BLaER1 treated with 17β-estradiol and CSF1 and Interleukin-3, amounts not matched to agents 10 nM and 100 nM (cell line): ENCODE results near the gene OR2C3.

ENCODE experiments used
- H3K27ac ChIP-seq, 11 experiments: shearing (Covaris generic); formaldehyde crosslinking; 2 replicates each; pipeline ENCODE4 v1.8.1; 2022
- H3K27me3 ChIP-seq, 11 experiments: shearing (Covaris generic); formaldehyde crosslinking; 2 replicates each; pipeline ENCODE4 v1.8.1; 2022
- H3K36me3 ChIP-seq, 11 experiments: shearing (Covaris generic); formaldehyde crosslinking; 2 replicates each; pipeline ENCODE4 v1.8.1; 2022
- H3K4me1 ChIP-seq, 10 experiments: shearing (Covaris generic); formaldehyde crosslinking; 2 replicates each; pipeline ENCODE4 v1.8.1; 2022
- H3K4me2 ChIP-seq, 11 experiments: shearing (Covaris generic); formaldehyde crosslinking; 2 replicates each; pipeline ENCODE4 v1.8.1; 2022
- H3K4me3 ChIP-seq, 10 experiments: shearing (Covaris generic); formaldehyde crosslinking; 2 replicates each; pipeline ENCODE4 v1.8.1; 2022
- H3K9ac ChIP-seq, 11 experiments: shearing (Covaris generic); formaldehyde crosslinking; 2 replicates each; pipeline ENCODE4 v1.8.1; 2022
- H3K9me3 ChIP-seq, 11 experiments: shearing (Covaris generic); formaldehyde crosslinking; replicated peaks in 1 of 11; 2 replicates each; pipeline ENCODE4 v1.8.1; 2022
- H4K20me1 ChIP-seq, 11 experiments: shearing (Covaris generic); formaldehyde crosslinking; 2 replicates each; pipeline ENCODE4 v1.8.1; 2022
- Cebpa-rat ChIP-seq, 11 experiments: shearing (Covaris generic); IDR thresholded peaks; 2 replicates each; pipeline ENCODE4 v1.8.1; 2022

The OR2C3 gene

DNA sequence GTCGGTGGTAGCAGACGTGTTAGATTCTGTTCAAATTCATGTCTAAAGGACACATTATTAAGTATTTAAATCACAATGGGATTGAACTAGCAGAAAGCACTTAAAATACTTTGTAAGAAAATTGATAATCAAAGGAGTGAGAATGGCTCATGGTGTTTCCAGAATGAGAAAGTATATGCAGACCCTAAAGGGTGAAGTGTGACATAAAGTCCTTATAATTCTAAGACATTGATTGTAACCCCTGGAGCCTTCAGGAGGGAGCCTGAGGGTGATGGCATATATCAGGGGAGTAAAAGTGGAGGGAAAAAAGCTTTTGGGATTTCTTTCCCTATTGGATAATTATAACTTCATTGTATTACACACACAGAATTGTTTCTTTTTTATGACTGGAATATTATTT lies at the start of gene OR2C3:
TSS of gene OR2C3 (minus strand) at position 101 of the 400 bp plus-strand sequence. CDS start 3,929 bp downstream, outside the sequence.
- Histone ChIP-seq H4K20me1 (no peaks in the 10 kb centered on the region), H3K4me2 (0 out of 22 replicates have a peak within 1 kb of the TSS, but pooled peaks of 1 of the 11 experiments have one; percentile 7), H3K4me1 (peaks cover 5 to 20% (median 12%) of the 10 kb centered on the region in 10 experiments; a peak in 14 of 20 replicates), H3K27me3 (no peaks in the 10 kb centered on the region), H3K9ac (no peak within 1 kb of the TSS), H3K4me3 (no peak within 1 kb of the TSS), H3K27ac (no peak within 1 kb of the TSS), H3K9me3 (peaks cover 2 to 23% (median 9%) of the 10 kb centered on the region in 11 experiments; a peak in 17 of 22 replicates), H3K36me3 (no peaks in the 10 kb centered on the region)
- TF ChIP-seq Cebpa-rat (IDR thresholded peaks at IDR 0.05): no peak

- no peak overlapping the region for H3K4me3 ChIP-seq
- no peak for TF ChIP-seq Cebpa-rat (IDR thresholded peaks at IDR 0.05)
- H3K27me3 ChIP-seq: no peaks in the 10 kb centered on the region
- no peak overlapping the region for H3K4me2 ChIP-seq
- H3K4me1 ChIP-seq: no peaks in the 10 kb centered on the region
- no peaks in the 10 kb centered on the region for H3K9me3 ChIP-seq
- H3K27ac ChIP-seq: no peak overlapping the region
- H4K20me1 ChIP-seq: no peaks in the 10 kb centered on the region
- H3K36me3 ChIP-seq: no peaks in the 10 kb centered on the region
- no peak overlapping the region for H3K9ac ChIP-seq
Measured at GRCh38 chr1:247578946-247579460, 42.8 kb upstream of the OR2C3 start.

GRCh38 chr1:247576514-247576913 lies 40.3 kb upstream of the OR2C3 start:
- no peak for TF ChIP-seq Cebpa-rat (IDR thresholded peaks at IDR 0.05)
- Histone ChIP-seq H3K9ac (no peak overlapping the region), H4K20me1 (no peaks in the 10 kb centered on the region), H3K4me2 (no peak overlapping the region), H3K4me1 (no peaks in the 10 kb centered on the region), H3K9me3 (peaks cover 0 to 9% (median 0%) of the 10 kb centered on the region in 11 experiments; a peak in 1 of 22 replicates), H3K27ac (no peak overlapping the region), H3K4me3 (no peak overlapping the region), H3K36me3 (no peaks in the 10 kb centered on the region), H3K27me3 (no peaks in the 10 kb centered on the region)

DNA sequence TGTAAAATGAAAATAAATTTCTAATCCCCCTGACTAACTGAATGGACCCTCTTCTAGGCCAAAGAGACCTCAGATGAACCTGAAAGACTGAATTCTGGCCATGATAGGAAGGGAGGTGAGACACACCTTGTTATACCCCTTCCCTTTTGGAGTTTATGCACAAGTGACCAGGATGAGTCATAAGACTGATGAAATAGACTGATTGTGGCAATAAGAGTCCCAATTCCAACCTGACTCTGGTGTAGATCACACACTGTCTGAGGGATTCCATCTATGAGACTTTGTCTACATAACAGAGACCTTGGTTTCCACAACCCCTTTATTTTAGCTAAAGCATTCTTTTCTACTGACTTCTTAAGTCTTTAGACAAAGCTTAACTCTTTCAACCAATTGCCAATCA lies 38.4 kb upstream of the OR2C3 start:
- no peak overlapping the region for H3K4me2 ChIP-seq
- no peak overlapping the region for H3K4me3 ChIP-seq
- H3K27me3 ChIP-seq: no peaks in the 10 kb centered on the region
- no peaks in the 10 kb centered on the region for H3K4me1 ChIP-seq
- H4K20me1 ChIP-seq: no peaks in the 10 kb centered on the region
- no peaks in the 10 kb centered on the region for H3K36me3 ChIP-seq
- TF ChIP-seq Cebpa-rat (IDR thresholded peaks at IDR 0.05): no peak
- no peak overlapping the region for H3K9ac ChIP-seq
- peaks cover 0 to 9% (median 0%) of the 10 kb centered on the region in 11 experiments; a peak in 2 of 22 replicates for H3K9me3 ChIP-seq
- no peak overlapping the region for H3K27ac ChIP-seq

- H3K4me1 ChIP-seq: no peaks in the 10 kb centered on the region
- H3K9me3 ChIP-seq: peaks cover 0 to 9% (median 0%) of the 10 kb centered on the region in 11 experiments; a peak in 2 of 22 replicates
- no peak for TF ChIP-seq Cebpa-rat (IDR thresholded peaks at IDR 0.05)
Measured at GRCh38 chr1:247574236-247574635, 38.0 kb upstream of the OR2C3 start.

GRCh38 chr1:247562198-247562597 lies 26.0 kb upstream of the OR2C3 start:
- H3K4me3 ChIP-seq: no peak overlapping the region
- no peaks in the 10 kb centered on the region for H3K27me3 ChIP-seq
- no peak overlapping the region for H3K27ac ChIP-seq
- H3K9me3 ChIP-seq: no peaks in the 10 kb centered on the region
- H3K36me3 ChIP-seq: no peaks in the 10 kb centered on the region
- no peak overlapping the region for H3K4me2 ChIP-seq
- H4K20me1 ChIP-seq: no peaks in the 10 kb centered on the region
- no peak for TF ChIP-seq Cebpa-rat (IDR thresholded peaks at IDR 0.05)
- H3K9ac ChIP-seq: no peak overlapping the region
- H3K4me1 ChIP-seq: no peaks in the 10 kb centered on the region

More at GRCh38 chr1:247574236-247574635, 38.0 kb upstream of the OR2C3 start:
- no peak overlapping the region for H3K4me3 ChIP-seq
- no peak overlapping the region for H3K4me2 ChIP-seq
- no peak overlapping the region for H3K9ac ChIP-seq
- H3K27me3 ChIP-seq: no peaks in the 10 kb centered on the region
- no peaks in the 10 kb centered on the region for H4K20me1 ChIP-seq
- no peaks in the 10 kb centered on the region for H3K36me3 ChIP-seq
- H3K27ac ChIP-seq: no peak overlapping the region

DNA sequence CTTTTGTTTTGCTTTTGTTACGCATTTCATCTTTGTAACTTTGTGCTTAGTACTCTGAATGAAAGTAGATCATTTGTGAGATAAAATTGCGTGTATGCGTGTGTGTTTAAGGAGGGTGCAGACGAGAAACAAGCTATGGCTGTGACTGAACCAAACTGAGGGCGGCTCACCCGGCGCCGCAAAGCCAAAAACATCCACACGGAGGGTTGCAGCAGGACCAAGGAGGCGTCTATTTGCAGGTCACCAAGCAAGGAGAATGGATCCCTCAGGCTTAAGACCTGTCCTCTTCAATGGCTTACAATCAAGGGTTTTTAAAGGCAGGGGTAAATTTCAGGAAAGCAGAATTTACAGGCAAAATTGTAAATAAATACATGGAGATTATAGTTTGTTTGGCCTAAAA lies 25.5 kb upstream of the OR2C3 start:
- Histone ChIP-seq H3K9me3 (no peaks in the 10 kb centered on the region), H3K9ac (no peak overlapping the region)
- no peak for TF ChIP-seq Cebpa-rat (IDR thresholded peaks at IDR 0.05)

GRCh38 chr1:247557926-247558674 lies 21.9 kb upstream of the OR2C3 start:
- no peak overlapping the region for H3K4me3 ChIP-seq
- H3K36me3 ChIP-seq: no peaks in the 10 kb centered on the region
- no peaks in the 10 kb centered on the region for H4K20me1 ChIP-seq
- H3K4me2 ChIP-seq: no peak overlapping the region
- no peaks in the 10 kb centered on the region for H3K4me1 ChIP-seq
- H3K9me3 ChIP-seq: peaks cover 0 to 5% (median 0%) of the 10 kb centered on the region in 11 experiments; a peak in 1 of 22 replicates
- H3K27ac ChIP-seq: no peak overlapping the region
- no peak overlapping the region for H3K9ac ChIP-seq
- H3K27me3 ChIP-seq: no peaks in the 10 kb centered on the region
- no peak for TF ChIP-seq Cebpa-rat (IDR thresholded peaks at IDR 0.05)

More for the DNA sequence above, 25.5 kb upstream of the OR2C3 start:
- H3K4me3 ChIP-seq: no peak overlapping the region
- no peaks in the 10 kb centered on the region for H3K4me1 ChIP-seq
- no peak overlapping the region for H3K4me2 ChIP-seq
- H3K27ac ChIP-seq: no peak overlapping the region
- H3K27me3 ChIP-seq: no peaks in the 10 kb centered on the region
- no peaks in the 10 kb centered on the region for H4K20me1 ChIP-seq
- H3K36me3 ChIP-seq: no peaks in the 10 kb centered on the region

DNA sequence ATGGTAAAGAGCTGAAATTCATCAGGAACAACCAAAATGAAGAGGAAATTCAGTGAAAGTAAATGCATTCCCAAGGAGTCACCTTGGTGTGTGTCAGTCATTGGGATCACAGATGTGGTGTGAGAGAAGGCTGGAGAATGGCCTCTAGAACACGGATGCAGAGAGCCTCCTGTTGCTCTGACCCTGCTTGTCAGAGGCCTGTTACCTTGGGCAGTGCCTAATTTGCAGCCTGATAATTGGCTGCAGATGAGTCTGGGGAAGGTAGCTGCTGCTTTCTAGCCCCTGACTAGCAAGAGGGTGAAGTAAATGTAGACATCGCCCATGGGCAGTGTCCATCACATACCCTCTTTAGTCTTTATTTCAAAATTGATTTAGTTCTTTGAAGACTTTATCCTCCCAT lies 16.0 kb upstream of the OR2C3 start:
- Histone ChIP-seq H3K9ac (no peak overlapping the region), H3K4me3 (no peak overlapping the region), H3K4me1 (0 out of 20 replicates have a peak, but pooled peaks cover 0 to 6% (median 0%) of the 10 kb centered on the region in 10 experiments), H3K27ac (no peak overlapping the region), H3K36me3 (no peaks in the 10 kb centered on the region), H3K4me2 (no peak overlapping the region), H4K20me1 (no peaks in the 10 kb centered on the region), H3K27me3 (no peaks in the 10 kb centered on the region), H3K9me3 (peaks cover 0 to 8% (median 0%) of the 10 kb centered on the region in 11 experiments; a peak in 1 of 22 replicates)
- TF ChIP-seq Cebpa-rat (IDR thresholded peaks at IDR 0.05): no peak
